Measurements from ENCODE around the gene SPRN.

- TF ChIP-seq FOXP2 (optimal IDR thresholded peaks at IDR 0.05; ENCODE audit: borderline replicate concordance, extremely low read depth, extremely low read length, insufficient read depth) (no peak), POLR2AphosphoS5 (IDR thresholded peaks at IDR 0.05; ENCODE audit: low read depth, low read length) (no peak), TAF1 (IDR thresholded peaks at IDR 0.05; ENCODE audit: borderline replicate concordance, insufficient read depth, low read length) (no peak), SIN3A (IDR thresholded peaks at IDR 0.05; ENCODE audit: borderline replicate concordance, insufficient read depth, low read length) (no peak), REST (IDR thresholded peaks at IDR 0.05; ENCODE audit: insufficient read depth in 1 of 2, low read depth in 2 of 2, low read length in 2 of 2) (no peak)
Measured at GRCh38 chr10:133388236-133388972, 36.0 kb downstream of the SPRN start.
